HG03097 (cell line): Measurements from ENCODE around the gene MAST2.
"Not testable (repeated sequence)": the region's sequence is repeated elsewhere in the genome, so short reads cannot be mapped to it uniquely, and the experiment has no call there.

Experiments
- ATAC-seq: cut with Tn5 transposase; IDR thresholded peaks from one replicate; pipeline ENCODE4 v1.9.1; 2021; ENCODE audit not compliant: unreplicated experiment, low FRiP score

Gene MAST2

DNA sequence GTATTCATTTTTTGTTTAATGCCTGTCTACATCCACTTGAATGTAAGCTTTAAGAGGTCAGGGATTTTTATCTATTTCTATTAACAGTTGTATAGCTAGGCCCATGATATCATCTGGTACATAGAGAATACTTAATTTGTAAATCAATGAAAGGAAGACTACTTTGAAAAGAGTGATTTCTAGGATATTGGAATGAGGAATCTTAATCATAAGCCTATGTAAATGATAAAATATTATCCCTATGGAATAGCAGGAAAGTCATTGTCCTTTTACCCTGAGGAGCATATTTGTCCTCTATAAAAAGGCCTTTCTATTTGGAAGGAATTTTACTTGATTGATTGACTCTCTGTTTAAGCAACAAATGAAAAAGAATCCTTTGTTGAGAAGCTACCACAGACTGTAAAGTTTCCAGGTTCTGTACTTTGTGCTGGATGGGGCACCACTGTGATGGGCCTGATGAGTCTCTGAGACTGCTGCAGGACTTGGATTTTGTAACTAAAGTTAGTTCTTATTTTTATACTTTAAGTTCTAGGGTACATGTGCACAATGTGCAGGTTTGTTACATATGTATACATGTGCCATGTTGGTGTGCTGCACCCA lies 53.8 kb downstream of the MAST2 start:
- no peak for ATAC-seq

- not testable (repeated sequence) for ATAC-seq
These were observed 54.5 kb downstream of the MAST2 start for GRCh38 chr1:45857755-45858492.

DNA sequence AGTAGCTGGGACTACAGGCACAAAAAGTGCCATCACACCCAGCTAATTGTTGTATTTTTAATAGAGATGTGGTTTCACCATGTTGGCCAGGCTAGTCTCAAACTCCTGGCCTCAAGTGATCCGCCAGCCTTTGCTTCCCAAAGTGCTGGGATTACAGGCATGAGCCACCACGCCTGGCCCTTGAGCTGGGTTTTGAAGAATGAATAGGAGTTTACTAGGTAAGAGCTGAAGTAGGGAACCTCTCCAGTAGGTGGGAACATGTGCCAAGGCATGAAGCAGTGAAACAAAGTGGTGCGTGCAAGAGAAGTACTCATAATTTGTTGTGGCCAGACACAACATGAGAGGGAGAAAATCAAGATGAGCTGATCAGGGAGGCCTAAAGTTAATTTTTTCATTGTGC lies 55.8 kb downstream of the MAST2 start:
- ATAC-seq = no peak

DNA sequence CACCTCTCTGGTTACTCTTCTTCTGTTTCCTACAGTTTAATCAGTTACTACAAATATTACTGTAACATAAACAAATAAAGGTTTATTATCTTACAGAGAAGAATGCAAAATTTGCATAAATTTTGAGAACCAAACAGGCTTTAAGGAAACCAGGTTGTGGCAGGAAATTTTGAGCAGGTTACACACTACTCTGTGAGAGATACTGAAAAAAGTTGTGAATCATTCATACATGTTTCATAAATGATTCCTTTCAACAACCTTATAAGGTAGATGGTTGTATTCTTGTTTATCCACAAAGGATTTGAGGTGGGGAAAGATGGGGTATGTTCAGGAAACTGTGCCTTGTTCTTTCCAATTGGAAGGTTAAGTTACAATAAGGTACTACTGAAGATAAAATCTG lies 58.6 kb downstream of the MAST2 start:
- ATAC-seq = no peak

GRCh38 chr1:45863218-45863617 lies 59.8 kb downstream of the MAST2 start:
- no peak for ATAC-seq

DNA sequence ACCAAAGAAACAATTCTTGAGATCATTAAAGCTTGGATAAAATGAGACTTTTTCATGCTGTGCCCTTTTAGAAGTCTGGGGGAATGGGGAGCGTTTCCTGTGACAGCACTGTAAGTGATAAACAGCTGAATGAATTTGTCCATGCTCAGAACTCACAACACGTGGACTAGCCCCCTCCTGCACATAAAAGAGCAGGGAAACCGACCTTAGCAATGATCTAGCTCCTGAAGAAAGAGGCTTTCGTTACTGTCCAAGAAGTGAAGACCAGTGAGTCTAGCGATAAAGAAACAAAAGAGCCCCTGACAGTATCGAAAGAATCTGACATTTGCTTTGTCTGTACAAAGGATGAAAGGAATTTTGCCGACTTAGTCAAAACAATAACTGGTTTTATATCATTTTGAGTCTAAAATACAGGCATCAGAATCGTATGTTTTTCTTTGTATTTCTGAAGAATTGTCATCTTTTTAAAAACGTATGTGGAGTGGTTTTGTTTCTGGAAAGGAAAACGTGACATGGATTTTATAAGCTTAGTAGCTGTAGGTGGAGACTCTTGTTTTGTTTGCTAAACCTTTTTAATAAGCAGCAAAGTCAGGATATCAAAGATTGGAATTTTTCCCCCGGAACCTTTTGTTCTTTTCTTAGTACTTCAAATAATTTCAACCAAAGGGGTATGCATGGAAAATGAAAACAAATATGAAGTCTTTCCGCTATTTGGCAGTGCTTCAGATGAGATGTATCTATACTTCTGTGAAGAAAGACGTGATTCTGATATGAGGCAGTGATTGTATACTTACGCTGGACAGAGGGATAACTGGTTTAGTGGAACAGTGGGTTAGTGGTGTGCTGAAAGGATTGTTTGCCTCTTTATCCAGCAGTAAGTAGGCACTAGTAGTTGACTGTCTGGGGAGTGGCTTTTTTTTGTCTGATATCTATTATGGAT lies 61.0 kb downstream of the MAST2 start:
- no peak for ATAC-seq

DNA sequence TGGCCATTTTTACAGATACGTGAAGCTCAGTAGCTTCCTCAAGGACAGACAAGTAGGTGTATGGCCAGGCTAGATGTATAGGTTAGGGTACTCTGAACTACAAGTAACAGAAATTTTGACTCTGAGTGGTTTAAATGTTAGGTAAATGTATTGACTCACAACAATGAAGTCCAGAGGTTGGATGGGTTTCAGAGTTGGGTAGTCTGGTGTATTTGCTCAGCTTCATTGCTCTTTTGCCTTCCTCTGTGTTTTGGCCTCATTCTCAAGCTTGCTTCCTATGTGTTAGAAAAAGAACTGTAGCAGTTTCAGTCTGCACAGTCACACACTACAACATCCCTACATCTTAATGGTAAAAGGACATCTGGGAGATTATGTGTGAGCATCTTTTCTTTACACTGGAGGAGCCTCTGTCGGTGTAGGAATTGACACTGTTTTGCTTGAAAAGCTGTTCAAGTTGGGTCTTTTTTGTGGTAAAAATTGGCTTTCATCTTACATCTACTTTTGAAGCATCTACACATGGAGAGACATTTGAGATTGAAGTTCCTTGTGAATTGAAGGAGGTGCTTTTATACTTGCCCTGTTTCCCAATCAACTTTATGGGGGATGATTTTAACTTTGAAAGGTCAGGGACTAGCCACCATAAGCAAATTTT lies 64.4 kb downstream of the MAST2 start:
- no peak for ATAC-seq

DNA sequence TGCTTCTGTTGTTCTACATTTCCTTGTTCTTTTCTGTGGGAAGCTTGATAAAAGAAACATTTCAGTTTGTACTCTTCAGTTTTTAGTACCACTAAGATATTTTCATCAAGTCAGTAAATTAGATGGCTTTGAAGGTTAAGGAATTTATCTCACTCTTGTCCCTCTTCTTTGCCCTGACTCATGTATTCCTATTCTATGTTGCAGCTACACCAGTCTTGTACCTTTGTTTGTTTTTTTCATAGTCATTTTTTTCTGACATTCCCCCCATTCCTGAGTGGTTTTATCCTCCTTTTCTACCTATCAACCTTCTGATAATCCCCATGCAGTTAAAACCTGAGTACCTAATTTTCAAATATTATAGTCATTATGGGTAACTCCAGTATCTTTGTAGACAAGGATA lies 65.4 kb downstream of the MAST2 start:
- no peak for ATAC-seq

GRCh38 chr1:45870500-45870899 lies 67.1 kb downstream of the MAST2 start:
- no peak for ATAC-seq

GRCh38 chr1:45872173-45872801 lies 68.9 kb downstream of the MAST2 start:
- not testable (repeated sequence) for ATAC-seq

GRCh38 chr1:45876000-45876617 lies 72.7 kb downstream of the MAST2 start:
- ATAC-seq = no peak

DNA sequence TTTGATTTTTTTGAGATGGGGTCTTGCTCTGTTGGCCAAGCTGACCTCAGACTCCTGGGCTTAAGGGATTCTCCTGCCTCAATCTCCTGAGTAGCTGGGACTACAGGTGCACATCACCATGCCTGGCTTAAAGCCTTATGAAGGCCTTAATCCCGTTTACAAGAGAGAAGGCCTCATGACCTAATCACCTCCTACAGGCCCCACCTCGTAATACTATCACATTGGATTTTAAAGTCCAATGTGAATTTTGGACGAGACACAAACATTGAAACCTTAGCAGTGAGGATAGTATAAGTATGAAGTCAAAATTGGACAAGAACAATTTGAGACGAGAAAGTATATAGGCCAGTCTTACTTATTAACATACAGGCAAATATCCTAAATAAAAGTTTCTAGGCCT lies 73.9 kb downstream of the MAST2 start:
- no peak for ATAC-seq

- ATAC-seq = no peak
These were observed 76.6 kb downstream of the MAST2 start for GRCh38 chr1:45879885-45880598.

GRCh38 chr1:45880930-45881329 lies 77.5 kb downstream of the MAST2 start:
- ATAC-seq = no peak

DNA sequence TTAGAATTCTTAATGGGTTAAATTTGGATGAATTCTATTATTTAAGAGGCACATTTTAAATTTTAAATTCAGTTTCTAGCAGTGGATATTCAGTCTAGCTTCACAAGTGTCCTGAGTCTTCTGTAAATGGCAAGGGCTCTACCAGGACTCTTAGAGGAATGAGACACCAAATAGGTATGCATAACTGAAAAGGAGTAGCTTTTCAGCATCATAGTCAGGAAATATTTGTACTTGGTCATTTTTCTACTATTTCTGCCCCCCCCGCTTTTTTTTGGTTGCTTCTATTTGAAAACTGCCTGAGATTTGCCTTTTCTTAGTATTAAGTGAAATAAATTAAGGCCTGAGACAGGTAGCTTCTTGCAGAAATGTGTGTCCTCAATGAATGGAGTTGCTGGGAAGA lies 80.2 kb downstream of the MAST2 start:
- ATAC-seq = no peak

GRCh38 chr1:45884700-45885099 lies 81.3 kb downstream of the MAST2 start:
- ATAC-seq = no peak

DNA sequence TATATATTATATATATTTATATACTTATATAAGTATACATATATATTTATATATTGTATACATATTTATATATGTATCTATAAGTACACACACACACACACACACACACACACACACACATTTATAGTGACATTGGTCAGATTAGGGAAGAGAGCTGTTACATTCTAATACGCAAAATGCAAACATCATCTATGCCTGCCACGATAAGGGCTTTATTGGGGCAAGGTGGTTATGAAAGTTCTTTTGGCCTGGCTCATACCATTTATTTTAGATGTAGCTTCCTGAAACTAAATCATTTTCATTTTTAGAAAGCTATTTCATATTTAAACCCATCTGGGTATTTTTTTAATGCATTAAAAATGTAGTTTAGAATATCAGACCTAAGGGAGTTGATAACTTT lies 82.8 kb downstream of the MAST2 start:
- ATAC-seq = no peak

- ATAC-seq = no peak
These were observed 83.9 kb downstream of the MAST2 start for GRCh38 chr1:45887156-45887842.

- ATAC-seq = no peak
These were observed 86.7 kb downstream of the MAST2 start for GRCh38 chr1:45890078-45890477.
